ENCODE data around the gene PRR5L. TPM values are rescaled to one million over a fixed set of nuclear protein-coding genes. Genes with fewer than 3 reads are reported as not detected.
A peak's percentile ranks its signal among the peaks of the same experiment; 100 is the strongest.

Gene PRR5L
- total and polyA plus RNA-seq, 9 of the 15 experiments (the other 6 are each of a cell fraction or from before 2014, with no cell fraction given) = 0.11 to 0.60 (median 0.36) TPM; not detected in 2

DNA sequence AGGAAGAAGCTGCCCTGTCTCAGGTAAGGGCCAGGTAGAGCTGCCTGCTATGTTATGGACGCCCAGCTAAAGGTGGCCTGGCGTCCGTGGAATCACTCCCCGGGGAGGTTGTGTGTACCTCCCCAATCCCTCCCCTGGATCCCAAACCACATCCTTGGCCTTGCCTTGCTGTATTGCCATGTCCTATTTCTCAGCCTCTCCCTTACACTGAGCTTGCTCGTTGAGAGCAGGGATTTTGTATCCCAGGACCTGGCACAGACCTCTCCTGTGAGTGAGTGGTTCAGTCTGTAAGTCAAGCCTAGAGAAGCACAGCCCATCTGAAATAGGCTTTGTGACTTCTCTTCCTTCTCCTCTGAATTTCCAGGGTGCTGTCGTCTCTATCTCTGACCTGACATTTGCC is 160.1 kb downstream of the PRR5L start:
- ATAC-seq = no peak
- H3K9me3 ChIP-seq (replicated peaks; ENCODE audit: control insufficient read depth, insufficient read depth, low read depth, low read length) = no peaks in the 10 kb centered on the region
- H3K79me2 ChIP-seq (ENCODE audit: control insufficient read depth, insufficient read depth, low read length) = no peaks in the 10 kb centered on the region
- no peaks in the 10 kb centered on the region for H3K9me1 ChIP-seq (ENCODE audit: control insufficient read depth, insufficient read depth, low read length)
- H3K36me3 ChIP-seq (ENCODE audit: control insufficient read depth, insufficient read depth, low read length) = no peaks in the 10 kb centered on the region
- in situ Hi-C loops (cut with MboI) (no loop called here), intact Hi-C loops (cut with micrococcal nuclease) (loop anchor here (5.0 kb wide), 1 partner anchor 94 kb away; no protein-coding TSS in a partner anchor)
- 41% methylated on average over 6 of the region's 6 CpGs for WGBS (ENCODE audit: insufficient coverage, low coverage, missing lambda C conversion rate)
- peaks cover 2 to 35% of the 10 kb centered on the region in 2 experiments; a peak in 3 of 5 replicates for H3K27me3 ChIP-seq (ENCODE audit: control insufficient read depth in 2 of 2, insufficient read depth in 2 of 2, low read length in 2 of 2)
- no peak overlapping the region for H3K9ac ChIP-seq (ENCODE audit: insufficient read depth in 1 of 2, low read depth in 2 of 2, low read length in 2 of 2)
- H3K27ac ChIP-seq (ENCODE audit: extremely low read depth, low read depth, low read length) = no peak overlapping the region
- peak; percentile 6; the same call in 1 of the 2 replicates for TF ChIP-seq FOSL1 (tag; conservative IDR thresholded peaks at IDR 0.05)
- no peak for TF ChIP-seq GTF2A2 (tag; IDR thresholded peaks at IDR 0.05)
- FAIRE-seq = no peak
- CTCF ChIA-PET (ENCODE audit: low intra/inter-chr PET ratio) = no interaction called here
- DNase-seq (ENCODE audit: extremely low read depth in 1 of 4, low spot score in 3 of 4) = no peak
- no peak overlapping the region for H3K4me2 ChIP-seq (ENCODE audit: insufficient read depth, low read length)
- no peak overlapping the region for H2AFZ ChIP-seq (ENCODE audit: low read depth, low read length)
- POLR2A ChIA-PET = interaction anchor here (0.6 to 1.0 kb wide), 2 partner anchors 14 to 619 kb away, joined by 3 to 4 read pairs; no protein-coding TSS in a partner anchor
- H3K4me3 ChIP-seq = no peak overlapping the region
- BruUV-seq (replicated peaks) = no TSS peak
- peaks cover 6 to 13% of the 10 kb centered on the region in 2 experiments; a peak in 3 of 5 replicates for H3K4me1 ChIP-seq (replicated peaks in 1 of 2; ENCODE audit: control insufficient read depth in 2 of 2, insufficient read depth in 2 of 2, low read length in 2 of 2)
- H4K20me1 ChIP-seq (replicated peaks; ENCODE audit: control insufficient read depth, insufficient read depth, low read length) = no peaks in the 10 kb centered on the region

DNA sequence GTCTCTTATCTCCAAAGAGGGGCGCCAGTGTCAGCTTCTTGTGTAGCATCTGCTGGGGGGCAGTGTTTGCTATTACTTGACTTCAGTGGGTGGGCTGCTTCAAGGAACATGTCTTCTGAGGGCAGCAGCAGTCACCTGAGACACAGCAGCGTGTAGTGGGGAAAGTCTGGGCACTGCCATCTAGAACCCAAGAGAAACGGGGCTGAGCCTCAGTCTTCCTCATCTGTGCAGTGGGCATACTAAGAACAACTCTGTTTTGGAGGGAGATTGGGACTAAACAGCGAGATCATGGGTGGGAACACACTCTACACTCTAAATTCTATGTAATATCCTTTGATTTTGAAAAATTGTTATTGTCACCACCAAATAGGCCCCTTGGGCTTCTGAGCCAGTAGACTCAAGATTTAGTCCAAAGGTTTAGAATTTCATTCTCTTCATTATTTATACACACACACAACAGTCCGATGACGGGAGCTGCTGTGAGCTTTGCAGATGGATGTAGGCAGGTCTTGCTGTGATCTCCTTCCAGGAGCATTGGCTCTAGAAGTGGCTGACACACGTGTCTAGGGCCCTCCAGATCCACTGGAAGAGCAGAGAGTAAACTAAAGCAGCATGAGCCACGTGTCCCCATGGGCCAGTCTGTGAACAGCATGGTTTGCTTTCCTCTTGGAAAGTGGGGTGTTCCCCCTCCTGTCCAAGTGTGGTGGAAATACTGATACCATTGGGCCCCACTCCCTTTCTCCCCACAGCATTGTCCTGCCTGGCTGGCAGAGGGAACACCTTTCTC is 162.2 kb downstream of the PRR5L start:
- H4K20me1 ChIP-seq (replicated peaks; ENCODE audit: control insufficient read depth, insufficient read depth, low read length) = no peaks in the 10 kb centered on the region
- in situ Hi-C loops (cut with MboI) (no loop called here), intact Hi-C loops (cut with micrococcal nuclease) (loop anchor here (5.0 kb wide), 1 partner anchor 96 kb away; no protein-coding TSS in a partner anchor)
- H3K27ac ChIP-seq (ENCODE audit: extremely low read depth, low read depth, low read length) = no peak overlapping the region
- H3K36me3 ChIP-seq (ENCODE audit: control insufficient read depth, insufficient read depth, low read length) = no peaks in the 10 kb centered on the region
- no peak overlapping the region for H3K4me2 ChIP-seq (ENCODE audit: insufficient read depth, low read length)
- no peak overlapping the region for H3K9ac ChIP-seq (ENCODE audit: insufficient read depth in 1 of 2, low read depth in 2 of 2, low read length in 2 of 2)
- no peak overlapping the region for H2AFZ ChIP-seq (ENCODE audit: low read depth, low read length)
- FAIRE-seq (no peak), ATAC-seq (no peak), DNase-seq (ENCODE audit: extremely low read depth in 1 of 4, low spot score in 3 of 4) (no peak)
- H3K27me3 ChIP-seq (ENCODE audit: control insufficient read depth in 2 of 2, insufficient read depth in 2 of 2, low read length in 2 of 2) = peaks cover 5 to 32% of the 10 kb centered on the region in 2 experiments; a peak in 4 of 5 replicates
- no peak overlapping the region for H3K4me3 ChIP-seq
- ChIA-PET POLR2A (no interaction called here), CTCF (ENCODE audit: low intra/inter-chr PET ratio) (no interaction called here)
- H3K9me3 ChIP-seq (replicated peaks; ENCODE audit: control insufficient read depth, insufficient read depth, low read depth, low read length) = no peaks in the 10 kb centered on the region
- peaks cover 6 to 13% of the 10 kb centered on the region in 2 experiments; a peak in 3 of 5 replicates for H3K4me1 ChIP-seq (replicated peaks in 1 of 2; ENCODE audit: control insufficient read depth in 2 of 2, insufficient read depth in 2 of 2, low read length in 2 of 2)
- BruUV-seq (replicated peaks) = no TSS peak
- no peaks in the 10 kb centered on the region for H3K9me1 ChIP-seq (ENCODE audit: control insufficient read depth, insufficient read depth, low read length)
- TF ChIP-seq RBM25 (IDR thresholded peaks at IDR 0.05; ENCODE audit: low read depth, low read length, severe bottlenecking) (peak; percentile 85), CHD4 (IDR thresholded peaks at IDR 0.05; ENCODE audit: insufficient read depth, insufficient replicate concordance, low read depth, low read length, poor library complexity, severe bottlenecking) (peak; percentile 35), BCOR (IDR thresholded peaks at IDR 0.05) (peak; percentile 43; the same call in 1 of the 2 replicates), HMGN3 (IDR thresholded peaks at IDR 0.05; ENCODE audit: borderline replicate concordance, extremely low read depth, insufficient read length, low read depth, low read length) (no peak), ADNP (tag; IDR thresholded peaks at IDR 0.05) (0 out of 2 replicates have a peak, but pooled peaks have one; percentile 40)
- no peaks in the 10 kb centered on the region for H3K79me2 ChIP-seq (ENCODE audit: control insufficient read depth, insufficient read depth, low read length)
- 6% methylated on average over 8 of the region's 8 CpGs for WGBS (ENCODE audit: insufficient coverage, low coverage, missing lambda C conversion rate)

Measured in K562 (cell line).